DND-41 (cell line): Measurements from ENCODE around the gene SLC17A8.

Source experiments
- ATAC-seq: fragments of 200-7000 bp; cut with Tn5 transposase; 3 replicates; pipeline ENCODE4 v1.9.1; 2021; ENCODE audit warnings: low read depth; ENCODE audit not compliant: insufficient read depth
- DNase-seq: peaks from one replicate; pipeline ENCODE4 v3.0.0-alpha.2; 2020
- H2AFZ ChIP-seq: 2 replicates; pipeline ENCODE4 v1.6.0; 2012; ENCODE audit warnings: low read depth, low read length
- H3K27ac ChIP-seq: 2 replicates; pipeline ENCODE4 v1.5.1; 2012; ENCODE audit warnings: low read length, inconsistent platforms
- H3K27me3 ChIP-seq: fragments of 200-600 bp; sonication (generic); 2 replicates; pipeline ENCODE4 v1.6.0; 2012; ENCODE audit warnings: low read length, mild to moderate bottlenecking, inconsistent platforms; ENCODE audit not compliant: insufficient read depth, poor library complexity
- H3K36me3 ChIP-seq: 2 replicates; pipeline ENCODE4 v1.5.1; 2012; ENCODE audit warnings: low read length, inconsistent platforms; ENCODE audit not compliant: insufficient read depth
- H3K4me1 ChIP-seq: 2 replicates; pipeline ENCODE4 v1.5.1; 2012; ENCODE audit warnings: mild to moderate bottlenecking, low read length; ENCODE audit not compliant: insufficient read depth
- H3K4me2 ChIP-seq: 2 replicates; pipeline ENCODE4 v1.6.0; 2012; ENCODE audit warnings: mild to moderate bottlenecking, moderate library complexity, low read length, inconsistent platforms; ENCODE audit not compliant: insufficient read depth
- H3K4me3 ChIP-seq, 2 experiments: fragments of 200-600 bp in 1 of 2; shearing (Covaris generic) in 1 of 2; 2 replicates each; pipeline ENCODE4 v1.5.1; 2012 to 2016; ENCODE audit warnings: inconsistent platforms in 2 of 2, low read length in 2 of 2, mild to moderate bottlenecking in 2 of 2, low read depth in 1 of 2, moderate library complexity in 1 of 2
- H3K79me2 ChIP-seq: 2 replicates; pipeline ENCODE4 v1.6.0; 2012; ENCODE audit warnings: low read length, inconsistent platforms; ENCODE audit not compliant: insufficient read depth
- H3K9ac ChIP-seq: 2 replicates; pipeline ENCODE4 v1.6.0; 2012; ENCODE audit warnings: low read depth, mild to moderate bottlenecking, inconsistent platforms, low read length, moderate library complexity
- H3K9me3 ChIP-seq: 2 replicates; pipeline ENCODE4 v1.5.1; 2012; ENCODE audit warnings: low read length, moderate library complexity, mild to moderate bottlenecking, inconsistent platforms; ENCODE audit not compliant: insufficient read depth, severe bottlenecking
- H4K20me1 ChIP-seq: 2 replicates; pipeline ENCODE4 v1.6.0; 2012; ENCODE audit warnings: low read length; ENCODE audit not compliant: insufficient read depth
- CTCF ChIP-seq: IDR thresholded peaks from 2 replicates; pipeline ENCODE4 v1.5.1; 2012; ENCODE audit warnings: borderline replicate concordance, low read length, moderate library complexity, mild to moderate bottlenecking; ENCODE audit not compliant: poor library complexity, severe bottlenecking; ENCODE audit errors: extremely low read depth
- EZH2 ChIP-seq: IDR thresholded peaks from 3 replicates; pipeline ENCODE4 v1.6.1; 2012; ENCODE audit warnings: borderline replicate concordance, low read depth, mild to moderate bottlenecking, moderate library complexity, low read length, inconsistent platforms; ENCODE audit not compliant: severe bottlenecking

The SLC17A8 gene

GRCh38 chr12:100391856-100392255, 35.0 kb downstream of the SLC17A8 start:
- no peak for ATAC-seq

GRCh38 chr12:100393200-100393599, 36.3 kb downstream of the SLC17A8 start:
- no peak for TF ChIP-seq EZH2
- TF ChIP-seq CTCF, result no peak
- Histone ChIP-seq H3K4me2 (no peak overlapping the region), H3K27me3 (no peaks in the 10 kb centered on the region), H2AFZ (no peak overlapping the region), H3K27ac (no peak overlapping the region), H3K4me1 (no peaks in the 10 kb centered on the region), H3K4me3 (no peak overlapping the region), H3K9ac (no peak overlapping the region), H3K36me3 (no peaks in the 10 kb centered on the region), H4K20me1 (no peaks in the 10 kb centered on the region), H3K9me3 (no peaks in the 10 kb centered on the region), H3K79me2 (no peaks in the 10 kb centered on the region)
- ATAC-seq (no peak), DNase-seq (no peak)

More at GRCh38 chr12:100391856-100392255, 35.0 kb downstream of the SLC17A8 start:
- no peaks in the 10 kb centered on the region for H3K79me2 ChIP-seq
- peak; percentile 9 for TF ChIP-seq CTCF
- no peak for TF ChIP-seq EZH2
- no peaks in the 10 kb centered on the region for H3K27me3 ChIP-seq
- no peak overlapping the region for H3K9ac ChIP-seq
- H3K4me2 ChIP-seq, result no peak overlapping the region
- no peak for DNase-seq
- H3K27ac ChIP-seq, result no peak overlapping the region
- no peaks in the 10 kb centered on the region for H3K9me3 ChIP-seq
- no peaks in the 10 kb centered on the region for H3K36me3 ChIP-seq
- no peaks in the 10 kb centered on the region for H4K20me1 ChIP-seq
- no peak overlapping the region for H3K4me3 ChIP-seq
- H2AFZ ChIP-seq, result no peak overlapping the region
- H3K4me1 ChIP-seq, result no peaks in the 10 kb centered on the region

GRCh38 chr12:100395811-100396210, 38.9 kb downstream of the SLC17A8 start:
- no peak overlapping the region for H3K27ac ChIP-seq
- no peaks in the 10 kb centered on the region for H4K20me1 ChIP-seq
- TF ChIP-seq EZH2, result no peak
- TF ChIP-seq CTCF, result no peak
- no peaks in the 10 kb centered on the region for H3K4me1 ChIP-seq
- DNase-seq (no peak), ATAC-seq (no peak)
- H2AFZ ChIP-seq, result no peak overlapping the region
- no peaks in the 10 kb centered on the region for H3K9me3 ChIP-seq
- no peaks in the 10 kb centered on the region for H3K36me3 ChIP-seq
- no peak overlapping the region for H3K9ac ChIP-seq
- H3K4me3 ChIP-seq, result no peak overlapping the region
- H3K4me2 ChIP-seq, result no peak overlapping the region
- H3K79me2 ChIP-seq, result no peaks in the 10 kb centered on the region
- no peaks in the 10 kb centered on the region for H3K27me3 ChIP-seq

- Histone ChIP-seq H3K4me2 (no peak overlapping the region), H3K27ac (no peak overlapping the region), H3K27me3 (no peaks in the 10 kb centered on the region), H3K4me3 (no peak overlapping the region), H3K79me2 (no peaks in the 10 kb centered on the region), H4K20me1 (no peaks in the 10 kb centered on the region), H3K36me3 (no peaks in the 10 kb centered on the region), H2AFZ (no peak overlapping the region), H3K4me1 (no peaks in the 10 kb centered on the region), H3K9me3 (no peaks in the 10 kb centered on the region), H3K9ac (no peak overlapping the region)
- no peak for DNase-seq
- no peak for ATAC-seq
- TF ChIP-seq CTCF (no peak), EZH2 (no peak)
Measured at GRCh38 chr12:100398307-100398706, 41.4 kb downstream of the SLC17A8 start.
